HG03565 (cell line): ENCODE measurements around the gene FILIP1L.
"Not testable (repeated sequence)": the region's sequence is repeated elsewhere in the genome, so short reads cannot be mapped to it uniquely, and the experiment has no call there.

Source experiments
- ATAC-seq: cut with Tn5 transposase; IDR thresholded peaks from one replicate; pipeline ENCODE4 v1.9.1; 2021; ENCODE audit warnings: mild to moderate bottlenecking, moderate library complexity; ENCODE audit not compliant: unreplicated experiment

The FILIP1L gene

GRCh38 chr3:100075851-100076730, 38.2 kb downstream of the FILIP1L start:
- ATAC-seq = no peak

GRCh38 chr3:100075196-100075595, 39.1 kb downstream of the FILIP1L start:
- ATAC-seq = no peak

GRCh38 chr3:100073714-100074307, 40.5 kb downstream of the FILIP1L start:
- no peak for ATAC-seq

GRCh38 chr3:100073049-100073713, 41.1 kb downstream of the FILIP1L start:
- no peak for ATAC-seq

- ATAC-seq = peak; percentile 61
These were observed 41.8 kb downstream of the FILIP1L start for GRCh38 chr3:100072326-100073048.

- ATAC-seq = no peak
These were observed 44.8 kb downstream of the FILIP1L start for GRCh38 chr3:100069472-100069871.

- peak; percentile 47 for ATAC-seq
These were observed 45.5 kb downstream of the FILIP1L start for GRCh38 chr3:100068826-100069225.

GRCh38 chr3:100067589-100067988, 46.7 kb downstream of the FILIP1L start:
- ATAC-seq = no peak

GRCh38 chr3:100063929-100064461, 50.3 kb downstream of the FILIP1L start:
- ATAC-seq = no peak

- no peak for ATAC-seq
These were observed 51.6 kb downstream of the FILIP1L start for GRCh38 chr3:100062665-100063064.

GRCh38 chr3:100060685-100061484, 53.4 kb downstream of the FILIP1L start:
- no peak for ATAC-seq

- ATAC-seq = no peak
These were observed 54.8 kb downstream of the FILIP1L start for GRCh38 chr3:100059472-100059871.

- no peak for ATAC-seq
These were observed 56.4 kb downstream of the FILIP1L start for GRCh38 chr3:100057716-100058575.

- ATAC-seq = no peak
These were observed 60.2 kb downstream of the FILIP1L start for GRCh38 chr3:100053951-100054620.

- not testable (repeated sequence) for ATAC-seq
These were observed 62.8 kb downstream of the FILIP1L start for GRCh38 chr3:100051513-100051912.

- no peak for ATAC-seq
These were observed 66.1 kb downstream of the FILIP1L start for GRCh38 chr3:100048248-100048647.

- ATAC-seq = peak; percentile 56
These were observed 66.7 kb downstream of the FILIP1L start for GRCh38 chr3:100047455-100048141.

GRCh38 chr3:100046986-100047385, 67.3 kb downstream of the FILIP1L start:
- no peak for ATAC-seq
